ENCODE results near the gene LDLRAD3. TPM values are rescaled to one million over a fixed set of nuclear protein-coding genes. Genes with fewer than 3 reads are reported as not detected.

LDLRAD3 gene
- total RNA-seq, 1 donor from 2014 or later = 14.9 TPM

GRCh38 chr11:36037031-36037430 lies 93.2 kb downstream of the LDLRAD3 start:
- peaks cover 3% of the 10 kb centered on the region for H3K36me3 Mint-ChIP-seq (ENCODE audit: low read depth, unreplicated experiment)
- Histone ChIP-seq H3K9ac (ENCODE audit: low read length) (no peak overlapping the region), H4K20me1 (ENCODE audit: insufficient read depth, low read length) (no peaks in the 10 kb centered on the region), H3K79me2 (ENCODE audit: insufficient read depth, low read length) (no peaks in the 10 kb centered on the region), H3K4me3 (ENCODE audit: insufficient read depth, low read depth, low read length) (no peak overlapping the region), H3K27ac (ENCODE audit: low read depth, low read length) (no peak overlapping the region), H3K27me3 (ENCODE audit: insufficient read depth, low read length) (no peaks in the 10 kb centered on the region), H3K4me2 (ENCODE audit: low read length) (no peak overlapping the region), H3K36me3 (ENCODE audit: insufficient read depth, low read length) (no peaks in the 10 kb centered on the region), H3K9me3 (ENCODE audit: insufficient read depth, low read depth, low read length) (no peaks in the 10 kb centered on the region), H3K4me1 (ENCODE audit: insufficient read depth, low read length) (peaks cover 18% of the 10 kb centered on the region), H2AFZ (ENCODE audit: low read depth, low read length) (no peak overlapping the region)
- FAIRE-seq (no peak), DNase-seq (ENCODE audit: low read depth) (peak; percentile 49)
- H3K27ac Mint-ChIP-seq (ENCODE audit: unreplicated experiment) = no peak overlapping the region
- TF ChIP-seq CTCF (IDR thresholded peaks at IDR 0.05; ENCODE audit: insufficient read depth, low read depth, low read length) (no peak), EZH2 (IDR thresholded peaks at IDR 0.05; ENCODE audit: insufficient read depth, low read length) (no peak)
- H3K27me3 Mint-ChIP-seq (ENCODE audit: low read depth, unreplicated experiment) = no peaks in the 10 kb centered on the region
- no peaks in the 10 kb centered on the region for H3K9me3 Mint-ChIP-seq (ENCODE audit: unreplicated experiment)
- no peak overlapping the region for H3K4me3 Mint-ChIP-seq (ENCODE audit: unreplicated experiment)
- H3K4me1 Mint-ChIP-seq (ENCODE audit: low read depth, unreplicated experiment) = peaks cover 35% of the 10 kb centered on the region

GRCh38 chr11:36038541-36038940 lies 94.7 kb downstream of the LDLRAD3 start:
- H3K4me3 Mint-ChIP-seq (ENCODE audit: unreplicated experiment) = no peak overlapping the region
- Histone ChIP-seq H3K27ac (ENCODE audit: low read depth, low read length) (no peak overlapping the region), H3K27me3 (ENCODE audit: insufficient read depth, low read length) (no peaks in the 10 kb centered on the region), H3K4me1 (ENCODE audit: insufficient read depth, low read length) (peaks cover 15% of the 10 kb centered on the region), H3K9me3 (ENCODE audit: insufficient read depth, low read depth, low read length) (no peaks in the 10 kb centered on the region), H2AFZ (ENCODE audit: low read depth, low read length) (no peak overlapping the region), H3K4me2 (ENCODE audit: low read length) (no peak overlapping the region), H4K20me1 (ENCODE audit: insufficient read depth, low read length) (no peaks in the 10 kb centered on the region), H3K4me3 (ENCODE audit: insufficient read depth, low read depth, low read length) (no peak overlapping the region), H3K36me3 (ENCODE audit: insufficient read depth, low read length) (no peaks in the 10 kb centered on the region), H3K79me2 (ENCODE audit: insufficient read depth, low read length) (no peaks in the 10 kb centered on the region), H3K9ac (ENCODE audit: low read length) (no peak overlapping the region)
- H3K27me3 Mint-ChIP-seq (ENCODE audit: low read depth, unreplicated experiment) = no peaks in the 10 kb centered on the region
- no peaks in the 10 kb centered on the region for H3K9me3 Mint-ChIP-seq (ENCODE audit: unreplicated experiment)
- no peak for FAIRE-seq
- TF ChIP-seq CTCF (IDR thresholded peaks at IDR 0.05; ENCODE audit: insufficient read depth, low read depth, low read length) (no peak), EZH2 (IDR thresholded peaks at IDR 0.05; ENCODE audit: insufficient read depth, low read length) (no peak)
- no peaks in the 10 kb centered on the region for H3K36me3 Mint-ChIP-seq (ENCODE audit: low read depth, unreplicated experiment)
- no peak overlapping the region for H3K27ac Mint-ChIP-seq (ENCODE audit: unreplicated experiment)
- H3K4me1 Mint-ChIP-seq (ENCODE audit: low read depth, unreplicated experiment) = peaks cover 33% of the 10 kb centered on the region
- no peak for DNase-seq (ENCODE audit: low read depth)

- Mint-ChIP-seq H3K4me3 (ENCODE audit: unreplicated experiment) (no peak overlapping the region), H3K36me3 (ENCODE audit: low read depth, unreplicated experiment) (no peaks in the 10 kb centered on the region), H3K27ac (ENCODE audit: unreplicated experiment) (no peak overlapping the region), H3K4me1 (ENCODE audit: low read depth, unreplicated experiment) (peaks cover 31% of the 10 kb centered on the region), H3K27me3 (ENCODE audit: low read depth, unreplicated experiment) (no peaks in the 10 kb centered on the region), H3K9me3 (ENCODE audit: unreplicated experiment) (no peaks in the 10 kb centered on the region)
- H2AFZ ChIP-seq (ENCODE audit: low read depth, low read length) = no peak overlapping the region
- H3K27me3 ChIP-seq (ENCODE audit: insufficient read depth, low read length) = no peaks in the 10 kb centered on the region
- no peak overlapping the region for H3K27ac ChIP-seq (ENCODE audit: low read depth, low read length)
- H3K9me3 ChIP-seq (ENCODE audit: insufficient read depth, low read depth, low read length) = no peaks in the 10 kb centered on the region
- FAIRE-seq (peak; percentile 26), DNase-seq (ENCODE audit: low read depth) (no peak)
- peaks cover 9% of the 10 kb centered on the region for H3K4me1 ChIP-seq (ENCODE audit: insufficient read depth, low read length)
- TF ChIP-seq EZH2 (IDR thresholded peaks at IDR 0.05; ENCODE audit: insufficient read depth, low read length) = no peak
- no peak for TF ChIP-seq CTCF (IDR thresholded peaks at IDR 0.05; ENCODE audit: insufficient read depth, low read depth, low read length)
- H3K79me2 ChIP-seq (ENCODE audit: insufficient read depth, low read length) = no peaks in the 10 kb centered on the region
- no peak overlapping the region for H3K4me3 ChIP-seq (ENCODE audit: insufficient read depth, low read depth, low read length)
- H3K36me3 ChIP-seq (ENCODE audit: insufficient read depth, low read length) = no peaks in the 10 kb centered on the region
- no peak overlapping the region for H3K9ac ChIP-seq (ENCODE audit: low read length)
- no peak overlapping the region for H3K4me2 ChIP-seq (ENCODE audit: low read length)
- peaks cover 6% of the 10 kb centered on the region for H4K20me1 ChIP-seq (ENCODE audit: insufficient read depth, low read length)
Measured at GRCh38 chr11:36039471-36039870, 95.6 kb downstream of the LDLRAD3 start.
